Naive B cell (primary cell): ENCODE results near the gene YEATS2. TPM values are rescaled to one million over a fixed set of nuclear protein-coding genes. Genes with fewer than 3 reads are reported as not detected.

Experiments used
- ATAC-seq, 2 donors: fragments of 150-1000 bp; cut with Tn5 transposase; 2 replicates each; pipeline ENCODE4 v1.10.0; 2021; ENCODE audit warnings: low read depth in 2 of 2, mild to moderate bottlenecking in 2 of 2, moderate library complexity in 2 of 2
- DNase-seq: peaks from one replicate; pipeline ENCODE4 v3.0.0; 2022
- H3K27ac Mint-ChIP-seq, 6 donors: one replicate each; pipeline ENCODE4 v1.8.0; 2020 to 2022; ENCODE audit warnings: mild to moderate bottlenecking in 6 of 6, mixed read lengths in 6 of 6, moderate library complexity in 5 of 6, inconsistent platforms in 2 of 6
- H3K27me3 Mint-ChIP-seq, 3 donors: one replicate each; pipeline ENCODE4 v1.8.0; 2021 to 2022; ENCODE audit warnings: mixed read lengths in 3 of 3, mild to moderate bottlenecking in 1 of 3
- H3K36me3 Mint-ChIP-seq, 2 donors: one replicate each; pipeline ENCODE4 v1.8.0; 2020 to 2022; ENCODE audit warnings: mixed read lengths in 2 of 2, inconsistent platforms in 1 of 2, mild to moderate bottlenecking in 1 of 2
- H3K4me1 Mint-ChIP-seq, 3 donors: one replicate each; pipeline ENCODE4 v1.8.0; 2020 to 2022; ENCODE audit warnings: mixed read lengths in 3 of 3, inconsistent platforms in 1 of 3, mild to moderate bottlenecking in 1 of 3, moderate library complexity in 1 of 3
- H3K4me3 Mint-ChIP-seq, 8 donors: one replicate each; pipeline ENCODE4 v1.8.0; 2020 to 2022; ENCODE audit warnings: mild to moderate bottlenecking in 8 of 8, mixed read lengths in 8 of 8, moderate library complexity in 8 of 8, inconsistent platforms in 2 of 8
- H3K9me3 Mint-ChIP-seq, 7 donors: one replicate each; pipeline ENCODE4 v1.8.0; 2020 to 2022; ENCODE audit warnings: mixed read lengths in 7 of 7, mild to moderate bottlenecking in 5 of 7, inconsistent platforms in 2 of 7, moderate library complexity in 1 of 7
- polyA plus RNA-seq, 6 donors: library from polyadenylated mRNA; unstranded; fragments of 300-500 nt; fragmentation: Illumina TruSeq; gene quantifications; one replicate each; pipeline ENCODE4 v1.2.3, GENCODE V29; 2021; ENCODE audit warnings: low read depth in 6 of 6

YEATS2 gene
- polyA plus RNA-seq, 6 donors from 2014 or later: 2.5 to 7.3 (median 3.9) TPM

GRCh38 chr3:183811638-183812037, 114.0 kb downstream of the YEATS2 start:
- no peak overlapping the region for H3K27ac Mint-ChIP-seq
- H3K27me3 Mint-ChIP-seq: no peaks in the 10 kb centered on the region
- H3K4me3 Mint-ChIP-seq: no peak overlapping the region
- ATAC-seq (no peak), DNase-seq (no peak)
- peaks cover 0 to 3% (median 2%) of the 10 kb centered on the region in 3 donors for H3K4me1 Mint-ChIP-seq
- peaks cover 29 to 41% of the 10 kb centered on the region in 2 donors for H3K36me3 Mint-ChIP-seq
- H3K9me3 Mint-ChIP-seq: no peaks in the 10 kb centered on the region

- no peak for DNase-seq
- H3K4me3 Mint-ChIP-seq: no peak overlapping the region
- peaks cover 0 to 3% (median 2%) of the 10 kb centered on the region in 3 donors for H3K4me1 Mint-ChIP-seq
- H3K36me3 Mint-ChIP-seq: peaks cover 22 to 31% of the 10 kb centered on the region in 2 donors
- no peaks in the 10 kb centered on the region for H3K9me3 Mint-ChIP-seq
- no peaks in the 10 kb centered on the region for H3K27me3 Mint-ChIP-seq
- H3K27ac Mint-ChIP-seq: peak overlapping the region in 2 of 6 donors; percentile 24 to 27
- no peak for ATAC-seq
Observed at GRCh38 chr3:183812761-183813445, 115.3 kb downstream of the YEATS2 start.

GRCh38 chr3:183814240-183814639, 116.6 kb downstream of the YEATS2 start:
- no peak overlapping the region for H3K4me3 Mint-ChIP-seq
- H3K36me3 Mint-ChIP-seq: peaks cover 15 to 31% of the 10 kb centered on the region in 2 donors
- no peak for ATAC-seq
- no peak for DNase-seq
- H3K27me3 Mint-ChIP-seq: no peaks in the 10 kb centered on the region
- peak overlapping the region in 1 of 6 donors; percentile 1 for H3K27ac Mint-ChIP-seq
- peaks cover 0 to 3% (median 2%) of the 10 kb centered on the region in 3 donors for H3K4me1 Mint-ChIP-seq
- no peaks in the 10 kb centered on the region for H3K9me3 Mint-ChIP-seq

GRCh38 chr3:183815563-183815940, 118.0 kb downstream of the YEATS2 start:
- H3K4me3 Mint-ChIP-seq: no peak overlapping the region
- H3K4me1 Mint-ChIP-seq: peaks cover 0 to 3% (median 0%) of the 10 kb centered on the region in 3 donors
- no peak overlapping the region for H3K27ac Mint-ChIP-seq
- peaks cover 14 to 18% of the 10 kb centered on the region in 2 donors for H3K36me3 Mint-ChIP-seq
- H3K9me3 Mint-ChIP-seq: no peaks in the 10 kb centered on the region
- H3K27me3 Mint-ChIP-seq: no peaks in the 10 kb centered on the region
- no peak for ATAC-seq
- DNase-seq: no peak

GRCh38 chr3:183815951-183816475, 118.4 kb downstream of the YEATS2 start:
- Mint-ChIP-seq H3K27ac (peak overlapping the region in 1 of 6 donors; percentile 56), H3K9me3 (no peaks in the 10 kb centered on the region), H3K36me3 (peaks cover 13 to 14% of the 10 kb centered on the region in 2 donors), H3K4me3 (no peak overlapping the region), H3K27me3 (no peaks in the 10 kb centered on the region), H3K4me1 (peaks cover 0 to under 1% (median 0%) of the 10 kb centered on the region in 3 donors)
- no peak for ATAC-seq
- DNase-seq: no peak

- H3K27me3 Mint-ChIP-seq: no peaks in the 10 kb centered on the region
- DNase-seq: no peak
- H3K4me1 Mint-ChIP-seq: no peaks in the 10 kb centered on the region
- no peak for ATAC-seq
- H3K9me3 Mint-ChIP-seq: no peaks in the 10 kb centered on the region
- peak overlapping the region in 1 of 6 donors; percentile 86 for H3K27ac Mint-ChIP-seq
- peaks cover 8 to 14% of the 10 kb centered on the region in 2 donors for H3K36me3 Mint-ChIP-seq
- no peak overlapping the region for H3K4me3 Mint-ChIP-seq
Observed at GRCh38 chr3:183816681-183817510, 119.3 kb downstream of the YEATS2 start.

GRCh38 chr3:183817639-183818038, 120.0 kb downstream of the YEATS2 start:
- Mint-ChIP-seq H3K27me3 (peaks cover 0 to 6% (median 0%) of the 10 kb centered on the region in 3 donors), H3K4me3 (no peak overlapping the region), H3K4me1 (no peaks in the 10 kb centered on the region), H3K9me3 (no peaks in the 10 kb centered on the region), H3K36me3 (peaks cover 8 to 14% of the 10 kb centered on the region in 2 donors), H3K27ac (no peak overlapping the region)
- no peak for DNase-seq
- ATAC-seq: no peak

- H3K9me3 Mint-ChIP-seq: no peaks in the 10 kb centered on the region
- ATAC-seq (no peak), DNase-seq (no peak)
- H3K27me3 Mint-ChIP-seq: peaks cover 0 to 6% (median 0%) of the 10 kb centered on the region in 3 donors
- no peak overlapping the region for H3K4me3 Mint-ChIP-seq
- peaks cover 8 to 10% of the 10 kb centered on the region in 2 donors for H3K36me3 Mint-ChIP-seq
- H3K27ac Mint-ChIP-seq: no peak overlapping the region
- H3K4me1 Mint-ChIP-seq: no peaks in the 10 kb centered on the region
Observed at GRCh38 chr3:183818041-183818620, 120.5 kb downstream of the YEATS2 start.

GRCh38 chr3:183818706-183819624, 121.4 kb downstream of the YEATS2 start:
- Mint-ChIP-seq H3K27ac (no peak overlapping the region), H3K9me3 (no peaks in the 10 kb centered on the region), H3K4me1 (peaks cover 2 to 3% (median 3%) of the 10 kb centered on the region in 3 donors), H3K36me3 (peaks cover 8 to 9% of the 10 kb centered on the region in 2 donors), H3K4me3 (peak overlapping the region in 1 of 8 donors; percentile 76), H3K27me3 (peaks cover 0 to 6% (median 0%) of the 10 kb centered on the region in 3 donors)
- DNase-seq (no peak), ATAC-seq (no peak)

- Mint-ChIP-seq H3K4me3 (no peak overlapping the region), H3K4me1 (peaks cover 9 to 10% (median 9%) of the 10 kb centered on the region in 3 donors), H3K36me3 (peaks cover 8 to 9% of the 10 kb centered on the region in 2 donors), H3K27ac (no peak overlapping the region), H3K9me3 (no peaks in the 10 kb centered on the region), H3K27me3 (peaks cover 0 to 6% (median 0%) of the 10 kb centered on the region in 3 donors)
- DNase-seq (no peak), ATAC-seq (no peak)
Observed at GRCh38 chr3:183819831-183820230, 122.2 kb downstream of the YEATS2 start.

GRCh38 chr3:183822631-183823030, 125.0 kb downstream of the YEATS2 start:
- Mint-ChIP-seq H3K27me3 (peaks cover 0 to 6% (median 0%) of the 10 kb centered on the region in 3 donors), H3K36me3 (peaks cover 0 to under 1% of the 10 kb centered on the region in 2 donors), H3K4me3 (peak overlapping the region in 2 of 8 donors; percentile 33 to 49), H3K27ac (peak overlapping the region in 1 of 6 donors; percentile 33), H3K9me3 (no peaks in the 10 kb centered on the region), H3K4me1 (peaks cover 9 to 15% (median 14%) of the 10 kb centered on the region in 3 donors)
- no peak for DNase-seq
- ATAC-seq: no peak

GRCh38 chr3:183823963-183824362, 126.4 kb downstream of the YEATS2 start:
- Mint-ChIP-seq H3K27me3 (peaks cover 0 to 6% (median 0%) of the 10 kb centered on the region in 3 donors), H3K4me3 (peak overlapping the region; percentile 77 to 89 (median 82)), H3K9me3 (no peaks in the 10 kb centered on the region), H3K36me3 (no peaks in the 10 kb centered on the region), H3K4me1 (peaks cover 9 to 15% (median 14%) of the 10 kb centered on the region in 3 donors), H3K27ac (peak overlapping the region in 1 of 6 donors; percentile 84)
- no peak for ATAC-seq
- no peak for DNase-seq
